Measurements from ENCODE around the gene SOX6.

DNA sequence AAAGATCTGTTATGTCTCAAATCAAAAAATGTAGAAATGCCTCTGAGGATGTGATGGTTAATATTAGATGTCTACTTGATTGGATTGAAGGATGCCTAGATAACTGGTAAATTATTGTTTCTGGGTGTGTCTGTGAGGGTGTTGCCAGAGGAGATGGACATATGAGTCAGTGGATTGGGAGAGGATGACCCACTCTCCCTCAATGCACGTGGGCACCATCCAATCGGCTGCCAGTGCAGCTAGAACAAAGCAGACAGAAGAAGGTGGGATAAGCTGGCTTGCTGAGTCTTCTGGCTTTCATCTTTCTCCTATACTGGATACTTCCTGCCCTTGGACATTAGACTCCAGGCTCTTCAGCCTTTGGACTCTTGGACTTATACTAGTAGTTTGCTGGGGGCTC is 430.3 kb downstream of the SOX6 start:
- TF ChIP-seq, protein P1, sequence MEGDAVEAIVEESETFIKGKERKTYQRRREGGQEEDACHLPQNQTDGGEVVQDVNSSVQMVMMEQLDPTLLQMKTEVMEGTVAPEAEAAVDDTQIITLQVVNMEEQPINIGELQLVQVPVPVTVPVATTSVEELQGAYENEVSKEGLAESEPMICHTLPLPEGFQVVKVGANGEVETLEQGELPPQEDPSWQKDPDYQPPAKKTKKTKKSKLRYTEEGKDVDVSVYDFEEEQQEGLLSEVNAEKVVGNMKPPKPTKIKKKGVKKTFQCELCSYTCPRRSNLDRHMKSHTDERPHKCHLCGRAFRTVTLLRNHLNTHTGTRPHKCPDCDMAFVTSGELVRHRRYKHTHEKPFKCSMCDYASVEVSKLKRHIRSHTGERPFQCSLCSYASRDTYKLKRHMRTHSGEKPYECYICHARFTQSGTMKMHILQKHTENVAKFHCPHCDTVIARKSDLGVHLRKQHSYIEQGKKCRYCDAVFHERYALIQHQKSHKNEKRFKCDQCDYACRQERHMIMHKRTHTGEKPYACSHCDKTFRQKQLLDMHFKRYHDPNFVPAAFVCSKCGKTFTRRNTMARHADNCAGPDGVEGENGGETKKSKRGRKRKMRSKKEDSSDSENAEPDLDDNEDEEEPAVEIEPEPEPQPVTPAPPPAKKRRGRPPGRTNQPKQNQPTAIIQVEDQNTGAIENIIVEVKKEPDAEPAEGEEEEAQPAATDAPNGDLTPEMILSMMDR (conservative IDR thresholded peaks at IDR 0.05; ENCODE audit: low read length), result no peak
- TF ChIP-seq EZH2phosphoT487 (IDR thresholded peaks at IDR 0.05; ENCODE audit: borderline replicate concordance), result no peak

Measured in Loucy (cell line).